ENCODE measurements around the gene GRM8.

Gene GRM8

GRCh38 chr7:126501617-126502016 is 751.1 kb downstream of the GRM8 start:
- no peak overlapping the region for H3K4me3 ChIP-seq (ENCODE audit: low read depth, low read length)

DNA sequence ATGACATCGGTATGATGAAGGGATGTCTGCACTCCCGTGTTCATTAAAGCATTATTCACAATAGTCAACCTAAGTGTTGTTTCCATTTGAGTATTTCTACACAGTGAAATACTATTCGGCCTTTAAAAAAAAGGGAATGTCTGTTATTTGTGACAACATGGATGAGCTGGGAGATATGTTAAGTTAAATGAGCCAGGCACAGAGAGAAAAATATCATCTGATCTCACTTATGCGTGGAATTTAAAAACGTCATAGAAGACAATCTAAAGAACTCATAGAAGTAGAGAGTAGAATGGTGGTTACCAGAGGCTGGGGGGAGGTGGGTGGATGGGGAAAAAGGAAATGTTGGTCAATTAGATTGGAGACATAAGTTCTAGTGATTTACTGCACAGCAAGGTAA is 753.3 kb downstream of the GRM8 start:
- H3K4me3 ChIP-seq (ENCODE audit: low read depth, low read length): no peak overlapping the region
- no peak for DNase-seq (ENCODE audit: low read depth)

More at GRCh38 chr7:126501617-126502016, 751.1 kb downstream of the GRM8 start:
- no peak for DNase-seq (ENCODE audit: low read depth)

GRCh38 chr7:126495733-126496132 is 757.0 kb downstream of the GRM8 start:
- DNase-seq (ENCODE audit: low read depth): no peak

DNA sequence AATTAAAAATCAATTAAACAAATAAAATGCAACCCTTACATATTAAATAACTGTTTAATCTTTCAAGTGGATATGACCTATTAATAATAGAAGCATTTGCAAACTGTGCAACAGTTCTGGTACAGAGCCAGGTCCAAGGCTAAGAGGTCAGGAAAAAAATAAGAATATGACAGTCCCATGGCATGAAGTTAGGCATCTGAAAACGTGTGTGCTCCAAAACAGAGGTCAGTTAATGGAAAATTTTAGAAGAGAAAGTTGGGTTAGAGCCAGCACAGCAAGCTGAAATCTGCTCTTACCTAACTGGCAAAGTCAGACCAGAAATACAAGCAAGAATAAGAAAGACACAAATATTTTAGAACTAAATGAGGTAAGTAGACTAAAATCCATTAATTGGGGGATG is 757.7 kb downstream of the GRM8 start:
- no peak overlapping the region for H3K4me3 ChIP-seq (ENCODE audit: low read depth, low read length)

More at GRCh38 chr7:126495733-126496132, 757.0 kb downstream of the GRM8 start:
- no peak overlapping the region for H3K4me3 ChIP-seq (ENCODE audit: low read depth, low read length)

GRCh38 chr7:126493801-126494200 is 758.9 kb downstream of the GRM8 start:
- DNase-seq (ENCODE audit: low read depth): no peak
- H3K4me3 ChIP-seq (ENCODE audit: low read depth, low read length): no peak overlapping the region

More for the DNA sequence above, 757.7 kb downstream of the GRM8 start:
- DNase-seq (ENCODE audit: low read depth): no peak

GRCh38 chr7:126489874-126490273 is 762.9 kb downstream of the GRM8 start:
- DNase-seq (ENCODE audit: low read depth): no peak
- H3K4me3 ChIP-seq (ENCODE audit: low read depth, low read length): no peak overlapping the region

DNA sequence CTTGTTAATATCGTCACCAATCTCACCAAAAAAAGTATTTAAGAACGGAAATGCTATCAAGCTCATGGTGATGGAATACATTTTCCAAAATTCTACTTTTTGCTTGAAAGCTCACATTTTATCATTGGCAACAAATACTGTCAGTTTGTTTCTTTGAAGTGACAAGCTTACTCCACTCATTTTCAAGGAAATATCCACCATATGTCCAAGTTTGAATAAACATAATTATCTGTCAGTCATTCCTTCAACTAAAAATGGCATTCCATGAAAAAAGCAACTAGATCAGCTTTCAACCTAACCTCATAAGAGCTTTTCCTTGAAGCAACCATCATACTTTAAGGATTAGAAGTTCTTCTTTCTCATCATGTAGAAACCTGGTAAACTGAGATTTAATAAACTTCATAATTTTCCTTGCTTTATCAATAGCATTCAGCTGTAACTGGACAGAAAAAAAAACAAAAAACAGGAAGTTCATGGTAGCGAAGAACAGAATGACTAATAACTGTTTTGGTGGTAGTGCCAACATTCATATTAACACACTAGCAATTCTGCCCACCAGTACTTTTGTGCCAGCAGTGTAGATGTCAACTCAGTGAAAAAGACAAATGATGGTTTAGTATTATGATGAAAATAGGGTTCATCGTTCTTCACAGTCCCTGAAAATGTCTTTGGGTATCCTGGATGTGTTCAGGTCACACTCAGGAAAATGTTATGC is 764.9 kb downstream of the GRM8 start:
- no peak overlapping the region for H3K4me3 ChIP-seq (ENCODE audit: low read depth, low read length)
- DNase-seq (ENCODE audit: low read depth): no peak

DNA sequence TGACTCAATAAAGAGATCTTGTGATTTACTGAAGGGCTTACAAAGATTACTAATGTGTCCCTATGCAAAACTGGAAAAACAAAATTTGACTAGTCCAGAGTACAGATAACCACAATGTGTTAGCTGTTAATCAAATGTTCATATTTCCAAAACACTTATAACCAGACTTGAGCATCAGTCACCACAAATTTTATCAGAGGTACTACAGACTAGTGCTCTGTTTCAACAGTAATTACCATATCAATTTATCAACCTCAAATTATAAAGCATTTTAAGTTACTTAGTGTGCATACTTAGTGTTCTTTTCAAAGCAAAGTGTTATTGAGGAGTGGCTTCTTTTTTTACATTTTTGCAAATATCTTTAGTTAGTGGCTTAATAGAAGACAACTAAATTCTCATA is 765.9 kb downstream of the GRM8 start:
- no peak for DNase-seq (ENCODE audit: low read depth)
- no peak overlapping the region for H3K4me3 ChIP-seq (ENCODE audit: low read depth, low read length)

DNA sequence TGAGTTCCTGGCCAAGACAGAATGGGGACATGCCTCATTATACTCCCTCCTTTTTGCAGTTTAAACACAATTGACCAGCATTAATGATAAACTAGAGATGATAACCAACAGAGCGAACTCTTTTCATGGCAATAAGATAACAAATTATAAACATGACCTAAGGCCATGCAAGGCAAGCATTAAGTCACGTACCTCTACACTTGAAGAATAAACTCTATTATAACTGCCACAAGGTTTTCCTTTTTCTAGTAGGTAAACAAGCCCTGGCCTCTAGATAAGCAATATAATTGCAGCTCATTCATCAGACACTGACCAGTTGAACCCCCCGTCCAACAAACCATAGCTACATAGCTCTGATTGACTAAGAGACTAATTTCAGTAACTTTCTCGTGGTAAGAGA is 767.0 kb downstream of the GRM8 start:
- no peak overlapping the region for H3K4me3 ChIP-seq (ENCODE audit: low read depth, low read length)
- no peak for DNase-seq (ENCODE audit: low read depth)

- H3K4me3 ChIP-seq (ENCODE audit: low read depth, low read length): no peak overlapping the region
- DNase-seq (ENCODE audit: low read depth): peak; percentile 4
Observed at GRCh38 chr7:126483972-126484371, 768.8 kb downstream of the GRM8 start.

DNA sequence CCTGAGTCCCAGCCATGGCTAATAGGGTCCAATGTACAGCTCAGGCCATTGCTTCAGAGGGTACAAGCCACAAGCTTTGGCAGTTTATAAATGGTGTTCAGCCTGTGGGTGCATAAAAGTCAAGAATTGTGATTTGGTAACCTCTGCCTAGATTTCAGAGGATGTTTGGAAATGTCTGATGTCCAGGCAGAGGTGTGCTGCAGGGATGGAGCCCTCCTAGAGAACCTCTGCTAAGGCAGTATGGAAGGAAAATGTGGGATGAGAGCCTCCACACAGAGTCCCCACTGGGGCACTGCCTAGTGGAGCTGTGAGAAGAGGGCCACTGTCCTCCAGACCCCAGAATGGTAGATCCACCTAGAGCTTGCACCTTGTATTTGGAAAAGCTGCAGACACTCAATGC is 779.9 kb downstream of the GRM8 start:
- no peak for DNase-seq (ENCODE audit: low read depth)

DNA sequence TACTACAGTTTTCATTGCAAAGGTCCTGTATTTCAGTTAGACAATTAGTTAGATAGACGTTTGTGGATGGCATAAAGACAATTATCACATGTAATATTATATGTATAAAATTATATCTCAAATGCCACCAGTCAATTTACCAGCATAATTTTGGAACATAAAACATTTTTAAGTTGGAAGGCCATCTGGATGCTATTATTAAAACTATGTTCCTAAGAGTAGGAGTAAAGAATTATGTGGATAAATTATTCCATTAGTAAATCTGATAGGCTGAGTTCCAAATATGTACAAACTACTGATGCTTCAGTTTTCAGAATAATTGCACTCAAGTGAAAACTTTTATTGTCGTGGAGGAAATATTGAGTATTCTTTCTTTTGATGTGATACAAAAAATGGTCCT is 790.3 kb downstream of the GRM8 start:
- no peak for DNase-seq (ENCODE audit: low read depth)

More for the DNA sequence above, 779.9 kb downstream of the GRM8 start:
- H3K4me3 ChIP-seq (ENCODE audit: low read depth, low read length): no peak overlapping the region

DNA sequence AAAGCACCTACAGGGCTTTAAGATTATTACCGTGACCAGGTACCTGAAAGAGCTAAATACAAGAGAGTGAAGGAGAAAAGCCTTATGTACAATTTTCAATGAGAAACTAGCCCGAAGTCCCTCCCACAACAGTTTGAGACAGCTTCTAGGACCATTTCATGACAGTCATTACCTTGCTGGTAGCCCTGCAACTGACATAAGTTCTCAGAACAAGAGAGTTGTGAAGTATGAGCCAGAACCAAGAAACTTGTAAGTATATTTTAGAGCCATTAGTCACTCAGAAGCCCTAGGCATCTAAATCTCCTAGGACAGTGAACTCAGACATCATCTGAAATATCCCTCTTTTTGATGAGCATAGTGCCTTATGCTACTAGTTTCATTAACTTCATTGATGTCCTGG is 792.1 kb downstream of the GRM8 start:
- no peak for DNase-seq (ENCODE audit: low read depth)
- no peak overlapping the region for H3K4me3 ChIP-seq (ENCODE audit: low read depth, low read length)

More for the DNA sequence above, 790.3 kb downstream of the GRM8 start:
- H3K4me3 ChIP-seq (ENCODE audit: low read depth, low read length): no peak overlapping the region

DNA sequence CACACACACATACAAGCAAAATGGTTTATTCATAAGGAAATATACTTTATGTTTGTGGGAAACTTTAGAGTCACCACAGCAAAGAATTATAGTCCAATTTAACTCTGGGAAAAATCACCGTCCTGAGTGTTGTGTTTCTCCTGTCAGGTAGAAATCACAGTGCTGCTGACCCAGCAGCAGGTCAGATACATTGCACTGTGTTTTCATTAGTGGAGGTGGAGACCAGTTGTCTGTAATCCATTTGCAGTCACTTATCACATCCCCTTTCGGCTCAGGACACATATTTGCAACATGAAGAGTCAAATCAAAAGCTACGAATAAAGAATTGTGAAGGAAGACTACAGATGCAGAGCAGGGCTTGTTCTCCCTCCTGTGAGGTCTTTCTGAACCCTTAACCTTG is 799.6 kb downstream of the GRM8 start:
- H3K4me3 ChIP-seq (ENCODE audit: low read depth, low read length): no peak overlapping the region
- no peak for DNase-seq (ENCODE audit: low read depth)

GRCh38 chr7:126450269-126450671 is 802.5 kb downstream of the GRM8 start:
- no peak for DNase-seq (ENCODE audit: low read depth)
- no peak overlapping the region for H3K4me3 ChIP-seq (ENCODE audit: low read depth, low read length)

GRCh38 chr7:126449611-126450268 is 803.0 kb downstream of the GRM8 start:
- H3K4me3 ChIP-seq (ENCODE audit: low read depth, low read length): no peak overlapping the region
- no peak for DNase-seq (ENCODE audit: low read depth)

DNA sequence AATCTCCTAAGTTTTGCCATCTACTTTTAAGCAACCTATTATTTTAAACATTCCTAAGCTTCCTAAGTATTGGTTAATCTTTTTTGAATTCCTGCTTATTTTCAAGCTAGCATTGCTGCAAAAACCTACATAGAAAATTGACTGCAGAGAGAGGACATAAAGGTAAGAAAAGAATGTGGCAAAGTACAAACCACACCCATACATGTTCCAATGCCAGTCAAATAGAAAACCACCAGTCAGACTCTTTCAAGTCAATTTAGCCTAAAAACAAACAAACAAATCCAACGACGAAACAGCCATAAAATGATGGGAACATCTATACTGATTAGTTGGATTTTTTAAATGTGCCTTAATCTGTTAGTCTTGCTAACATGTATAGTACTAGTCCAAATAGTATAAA is 804.8 kb downstream of the GRM8 start:
- no peak for DNase-seq (ENCODE audit: low read depth)
- H3K4me3 ChIP-seq (ENCODE audit: low read depth, low read length): no peak overlapping the region

GRCh38 chr7:126445991-126446390 is 806.8 kb downstream of the GRM8 start:
- no peak for DNase-seq (ENCODE audit: low read depth)
- no peak overlapping the region for H3K4me3 ChIP-seq (ENCODE audit: low read depth, low read length)

DNA sequence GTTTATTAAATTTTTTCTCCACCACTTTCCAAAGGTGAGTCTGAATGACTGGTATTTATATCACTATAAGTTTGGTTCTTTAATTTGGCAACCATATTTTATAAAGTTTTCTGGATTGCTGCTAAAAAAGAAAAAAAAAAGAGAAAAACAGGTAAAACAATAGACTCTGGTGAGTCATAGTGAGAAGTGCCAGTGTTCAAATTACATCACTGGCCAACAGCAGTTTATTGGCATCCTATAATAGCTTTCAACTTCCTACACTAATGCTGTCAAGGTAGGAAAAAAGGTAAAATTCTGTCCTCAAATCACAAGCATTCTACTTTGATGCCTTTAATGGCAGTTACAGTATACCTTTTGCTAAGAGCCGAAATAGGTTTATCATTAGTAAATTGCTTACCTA is 808.8 kb downstream of the GRM8 start:
- H3K4me3 ChIP-seq (ENCODE audit: low read depth, low read length): no peak overlapping the region
- no peak for DNase-seq (ENCODE audit: low read depth)

- no peak for DNase-seq (ENCODE audit: low read depth)
- no peak overlapping the region for H3K4me3 ChIP-seq (ENCODE audit: low read depth, low read length)
Observed at GRCh38 chr7:126442908-126443307, 809.8 kb downstream of the GRM8 start.

DNA sequence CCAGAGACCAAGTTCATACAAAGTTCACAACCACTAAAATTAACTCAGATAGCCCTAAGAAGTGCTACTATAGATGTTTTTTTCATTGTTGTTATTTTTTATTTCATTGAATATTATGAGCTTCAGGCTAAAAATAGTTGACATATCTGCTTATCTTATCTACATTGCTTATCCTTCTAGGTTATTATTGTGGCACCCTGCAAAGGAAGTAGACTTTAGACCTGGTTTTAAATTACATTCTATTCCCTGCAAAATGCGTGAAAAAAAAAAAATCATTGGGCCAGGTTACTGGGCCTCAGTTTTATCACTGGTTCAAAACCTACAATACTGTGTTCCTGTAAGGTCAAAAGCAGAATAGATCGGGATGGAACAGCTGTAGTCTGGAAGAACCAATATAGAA is 811.0 kb downstream of the GRM8 start:
- no peak for DNase-seq (ENCODE audit: low read depth)
- H3K4me3 ChIP-seq (ENCODE audit: low read depth, low read length): no peak overlapping the region

Measured in skeletal muscle cell (primary cell).